EH (cell line): ENCODE results near the gene ALG9.

Experiments used
- DNase-seq: peaks from one replicate; pipeline ENCODE4 v3.0.0-alpha.2; 2015; ENCODE audit warnings: low read depth

Gene ALG9

DNA sequence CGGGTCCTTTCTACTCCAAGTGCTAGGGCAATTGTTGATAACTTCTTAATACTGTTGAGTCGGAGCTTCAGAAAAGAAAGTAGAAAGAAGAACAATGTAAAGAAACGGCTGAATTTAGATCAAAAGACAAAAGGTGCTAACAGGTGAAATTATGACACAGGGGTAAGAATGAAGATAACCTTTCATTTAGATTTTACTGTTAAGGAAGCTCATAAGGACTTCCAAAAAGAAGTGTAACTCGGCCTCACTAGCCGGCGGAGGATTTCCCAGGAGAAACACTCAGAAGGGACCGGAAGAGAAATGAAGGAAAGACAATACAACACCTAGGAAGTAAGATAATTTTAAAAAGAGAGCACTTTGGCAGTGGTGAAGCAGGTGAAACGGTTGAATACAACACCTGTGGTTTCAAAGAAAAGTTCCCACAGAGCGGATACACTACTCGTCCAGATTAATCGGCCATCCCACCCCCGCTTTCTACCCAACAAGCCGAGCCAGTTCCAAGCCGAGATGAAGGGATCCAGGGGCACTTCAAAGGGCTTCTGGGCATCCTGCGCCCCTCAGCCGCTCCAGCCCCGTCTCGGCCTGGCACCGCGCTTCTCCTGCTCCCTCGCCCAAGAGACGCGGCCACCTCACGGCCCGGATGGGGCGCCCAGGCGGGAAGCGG is 105.9 kb downstream of the ALG9 start:
- peak; percentile 17 for DNase-seq

DNA sequence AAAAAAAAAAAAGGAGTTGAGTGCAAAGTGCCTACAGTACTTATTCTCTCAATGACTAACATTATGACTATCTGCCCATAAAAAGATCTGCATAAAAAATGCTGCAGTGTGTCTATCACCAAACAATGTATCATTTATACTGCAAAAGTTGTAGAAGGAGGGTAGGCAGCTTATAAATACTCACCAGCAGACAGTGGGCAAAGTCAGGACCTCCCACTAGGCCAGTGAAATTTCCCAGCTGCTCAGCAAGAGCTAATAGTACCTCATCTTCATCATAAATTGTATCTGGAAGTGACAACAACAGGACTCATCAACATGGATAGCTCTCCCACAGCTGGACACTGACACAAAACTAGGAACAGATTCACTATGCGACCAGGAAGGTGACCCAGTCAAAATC is 106.8 kb downstream of the ALG9 start:
- peak; percentile 73 for DNase-seq

GRCh38 chr11:111762981-111763643 is 108.3 kb downstream of the ALG9 start:
- peak; percentile 24 for DNase-seq

GRCh38 chr11:111762526-111762925 is 108.9 kb downstream of the ALG9 start:
- DNase-seq, result no peak

- DNase-seq, result no peak
Measured at GRCh38 chr11:111761036-111761435, 110.3 kb downstream of the ALG9 start.

- DNase-seq, result peak; percentile 9
Measured at GRCh38 chr11:111759778-111760407, 111.5 kb downstream of the ALG9 start.

DNA sequence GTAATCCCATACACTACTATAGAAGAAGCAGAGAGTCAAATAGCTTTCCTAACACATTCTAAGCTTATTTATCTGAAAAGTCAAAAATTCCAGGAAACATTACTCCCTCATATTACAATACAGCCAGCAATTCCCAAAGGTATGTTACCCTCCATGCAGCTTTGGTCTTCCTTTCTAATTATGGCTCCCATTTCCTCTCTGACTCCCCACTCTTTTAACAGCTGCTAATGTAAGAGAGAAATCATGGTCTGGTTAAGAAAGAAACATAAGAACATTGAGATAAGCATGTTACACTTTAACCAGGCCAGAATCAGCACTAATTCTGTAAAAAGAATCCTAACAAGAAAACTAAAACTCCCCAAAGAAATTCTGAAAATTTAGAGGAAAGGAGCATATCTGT is 112.0 kb downstream of the ALG9 start:
- peak; percentile 13 for DNase-seq

- no peak for DNase-seq
Measured at GRCh38 chr11:111756097-111756496, 115.3 kb downstream of the ALG9 start.

DNA sequence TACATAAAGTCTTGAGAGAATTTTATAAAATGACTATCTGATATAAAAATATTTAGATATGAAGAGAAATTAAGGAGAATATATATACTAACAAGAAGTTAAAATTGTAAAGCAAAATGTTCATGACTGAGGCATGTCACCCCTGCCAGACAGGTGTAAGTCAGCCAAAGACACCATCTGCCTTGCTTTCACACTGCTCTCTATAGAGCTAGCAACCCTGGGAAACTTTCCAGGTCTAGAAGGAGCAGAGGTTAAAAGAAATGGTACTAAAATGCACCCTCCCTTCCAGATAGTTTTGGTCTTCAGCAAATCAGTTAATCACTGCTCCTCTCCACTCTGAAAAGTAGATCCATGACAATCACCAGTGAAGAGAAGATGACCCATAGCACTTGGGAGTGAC is 121.7 kb downstream of the ALG9 start:
- DNase-seq, result no peak

GRCh38 chr11:111748035-111748804 is 123.2 kb downstream of the ALG9 start:
- DNase-seq, result no peak

GRCh38 chr11:111745719-111746504 is 125.5 kb downstream of the ALG9 start:
- DNase-seq, result peak; percentile 75

DNA sequence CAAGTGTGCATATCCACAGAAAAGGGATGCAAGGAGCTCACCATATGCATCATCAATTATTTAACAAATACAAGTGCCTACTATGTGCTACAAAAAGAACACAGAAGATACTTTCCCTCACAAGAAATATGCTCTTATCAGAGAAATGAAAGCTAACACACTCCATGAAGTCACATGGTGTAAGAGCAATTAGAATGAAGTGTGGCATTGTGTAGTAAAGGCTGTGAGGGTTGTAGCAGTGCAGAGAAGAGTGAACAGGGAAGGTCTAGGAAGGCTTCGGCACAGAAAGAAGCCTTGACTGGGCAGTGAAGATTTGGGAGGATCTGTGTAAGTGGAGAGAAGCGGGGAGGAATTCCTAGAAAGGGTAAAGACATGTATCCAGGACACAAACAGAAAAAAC is 127.7 kb downstream of the ALG9 start:
- DNase-seq, result no peak

GRCh38 chr11:111741751-111742150 is 129.6 kb downstream of the ALG9 start:
- DNase-seq, result no peak

DNA sequence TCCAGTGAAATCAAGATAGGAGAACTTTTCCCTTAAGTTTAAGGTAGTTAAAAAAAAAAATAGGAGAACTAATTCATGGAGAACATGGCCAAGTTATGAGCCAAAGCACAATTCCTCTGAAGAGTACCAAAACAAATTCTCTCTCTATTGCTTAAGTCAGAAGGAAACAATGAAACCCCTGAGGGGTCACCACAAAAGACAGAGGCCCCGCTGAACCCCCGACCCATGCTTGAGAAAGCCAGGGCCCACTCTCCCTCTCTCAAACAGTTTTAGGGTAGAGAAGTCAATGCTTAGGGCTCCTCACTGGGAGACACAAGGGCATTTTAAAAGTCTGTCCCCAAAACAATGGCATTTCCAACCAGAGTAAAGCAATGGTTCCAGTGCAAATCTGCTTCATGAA is 132.1 kb downstream of the ALG9 start:
- no peak for DNase-seq

DNA sequence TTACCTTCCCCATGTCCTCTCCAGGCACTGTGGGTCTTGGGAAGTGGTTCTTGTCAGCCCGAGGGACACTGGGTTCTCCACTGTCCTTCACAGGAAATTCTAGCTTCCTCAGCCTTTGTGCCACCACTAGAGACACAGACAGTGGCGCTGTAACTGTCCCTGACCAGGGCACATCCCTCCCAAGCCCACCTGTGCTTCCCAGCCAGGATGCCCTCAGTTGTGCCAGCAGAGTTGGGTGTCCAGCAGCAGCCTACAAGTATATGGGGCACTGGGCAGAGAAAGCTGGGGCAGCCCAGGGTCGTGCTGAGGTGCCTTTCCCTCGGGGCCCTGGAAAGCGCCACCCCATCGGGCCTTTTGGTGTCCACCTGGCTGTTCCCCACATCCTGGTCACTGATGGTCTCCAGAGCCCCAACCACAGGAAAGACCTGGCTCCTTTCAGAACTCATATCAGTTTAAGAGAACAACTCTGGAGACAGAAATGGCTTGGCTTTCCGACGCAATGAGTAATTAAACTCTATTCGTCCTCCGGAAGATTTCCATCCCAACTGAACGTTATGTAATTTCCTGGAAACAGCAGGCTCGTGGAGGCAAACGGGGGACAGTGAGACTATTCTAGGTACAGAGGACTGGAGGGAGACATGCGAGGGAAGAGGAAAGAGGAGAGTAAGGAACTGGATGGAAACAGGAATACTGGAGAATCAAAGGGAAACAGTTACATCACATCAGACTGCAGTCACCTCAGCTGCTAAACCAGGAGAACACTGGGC is 133.8 kb downstream of the ALG9 start:
- DNase-seq, result peak; percentile 40

DNA sequence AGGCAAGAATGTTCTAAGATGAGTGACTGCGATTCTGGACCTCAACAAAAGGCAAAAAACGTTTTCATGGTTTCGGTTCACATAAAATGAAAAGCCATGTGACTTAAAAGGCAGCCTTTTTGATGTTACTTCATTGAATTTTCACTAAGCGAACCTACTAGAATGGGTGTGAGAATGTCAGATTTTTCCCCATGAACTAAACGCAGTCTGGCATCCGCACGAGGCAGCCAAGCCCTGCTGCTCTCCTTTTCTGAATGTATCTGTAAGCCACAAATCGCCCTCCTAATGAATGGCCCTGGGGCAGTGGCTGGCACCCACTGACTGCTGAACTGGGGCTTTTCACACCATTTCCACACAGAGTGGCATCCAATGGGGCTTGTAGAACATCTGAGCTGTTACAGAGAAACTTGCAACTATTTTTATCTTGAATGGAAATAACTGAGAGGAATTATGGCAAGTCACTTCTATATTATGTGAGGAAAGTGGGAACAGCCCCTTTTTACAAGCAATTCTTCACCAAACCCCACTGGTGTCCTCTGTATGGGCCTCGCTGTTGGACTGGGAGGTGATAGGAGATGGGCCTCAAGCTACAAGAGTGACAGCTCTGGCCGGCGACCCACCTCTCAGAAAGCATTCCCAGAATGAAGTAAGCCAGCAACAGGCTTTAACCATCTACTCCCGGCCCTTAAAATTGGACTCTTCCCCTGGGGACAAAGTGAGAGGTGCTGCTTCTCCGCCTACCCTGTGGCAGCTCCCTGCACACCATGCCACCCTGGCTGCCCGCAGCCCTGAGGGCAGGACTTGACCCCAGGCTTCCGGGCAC is 134.5 kb downstream of the ALG9 start:
- peak; percentile 36 for DNase-seq
